NCI-H146 treated with DMSO at 0.1 percent for 48 hours (cell line): ENCODE measurements around the gene KRTAP20-1.

Experiments used
- DNase-seq: peaks from one replicate; lab custom pipeline; 2025; ENCODE audit not compliant: unreplicated experiment; lab: John Stamatoyannopoulos, UW

The KRTAP20-1 gene

GRCh38 chr21:30642564-30642963 lies 26.3 kb downstream of the KRTAP20-1 start, which contains the start of gene KRTAP20-3:
KRTAP20-3 (plus strand) TSS chr21:30642864.
- DNase-seq = no peak

DNA sequence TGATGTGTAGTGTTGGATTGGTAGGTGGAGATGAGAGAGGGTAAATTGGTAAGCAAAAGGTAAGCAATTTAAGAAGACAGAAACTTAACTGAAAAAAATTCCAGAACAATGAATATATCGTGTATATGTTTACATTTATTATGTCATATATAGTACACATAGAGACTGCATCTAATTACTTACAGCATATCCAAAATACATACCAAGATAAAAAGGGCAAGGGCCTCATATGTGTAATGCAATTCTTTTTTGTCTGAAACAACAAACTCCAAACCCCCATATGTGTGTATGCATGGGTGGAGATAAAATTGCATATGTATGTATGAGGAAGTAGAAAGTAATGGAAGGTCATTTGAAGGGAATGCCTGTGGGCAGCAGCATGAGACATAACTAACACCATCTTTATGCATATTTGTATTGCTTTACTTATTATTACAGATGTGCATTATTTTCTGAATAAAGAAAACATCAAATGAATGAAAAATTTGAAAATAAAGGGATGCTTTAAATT lies 30.7 kb downstream of the KRTAP20-1 start:
- no peak for DNase-seq

- DNase-seq = no peak
These were observed 36.7 kb downstream of the KRTAP20-1 start for GRCh38 chr21:30652891-30653290.
